ENCODE data around the gene SHF. TPM values are rescaled to one million over a fixed set of nuclear protein-coding genes. Genes with fewer than 3 reads are reported as not detected.

SHF gene
- total RNA-seq, 1 experiment from 2014 or later, result 2.0 TPM

DNA sequence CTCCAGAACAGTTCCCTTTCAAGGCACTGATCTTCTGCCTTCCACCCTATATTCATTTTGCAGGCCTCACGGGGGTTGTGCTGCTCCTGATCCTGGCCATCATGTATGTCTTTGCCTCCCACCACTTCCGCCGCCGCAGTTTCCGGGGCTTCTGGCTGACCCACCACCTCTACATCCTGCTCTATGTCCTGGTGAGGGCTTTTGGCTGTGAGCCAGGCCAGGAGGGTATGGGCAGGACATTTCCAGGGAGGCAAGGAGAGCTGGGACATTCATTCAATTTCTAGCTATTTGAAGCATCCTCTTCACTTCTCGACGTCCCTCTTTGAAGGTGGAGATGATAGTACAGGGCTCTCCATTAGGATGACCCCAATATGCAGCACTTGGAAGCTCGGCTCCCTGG is 32.0 kb downstream of the SHF start:
- Histone ChIP-seq H3K27me3 (replicated peaks) (no peaks in the 10 kb centered on the region), H3K9me3 (replicated peaks) (no peaks in the 10 kb centered on the region), H3K36me3 (no peaks in the 10 kb centered on the region), H3K4me3 (no peak overlapping the region), H3K27ac (no peak overlapping the region), H3K4me1 (replicated peaks) (peaks cover 7% of the 10 kb centered on the region)
- DNase-seq (ENCODE audit: low read depth in 1 of 2, low spot score in 2 of 2), result no peak

DNA sequence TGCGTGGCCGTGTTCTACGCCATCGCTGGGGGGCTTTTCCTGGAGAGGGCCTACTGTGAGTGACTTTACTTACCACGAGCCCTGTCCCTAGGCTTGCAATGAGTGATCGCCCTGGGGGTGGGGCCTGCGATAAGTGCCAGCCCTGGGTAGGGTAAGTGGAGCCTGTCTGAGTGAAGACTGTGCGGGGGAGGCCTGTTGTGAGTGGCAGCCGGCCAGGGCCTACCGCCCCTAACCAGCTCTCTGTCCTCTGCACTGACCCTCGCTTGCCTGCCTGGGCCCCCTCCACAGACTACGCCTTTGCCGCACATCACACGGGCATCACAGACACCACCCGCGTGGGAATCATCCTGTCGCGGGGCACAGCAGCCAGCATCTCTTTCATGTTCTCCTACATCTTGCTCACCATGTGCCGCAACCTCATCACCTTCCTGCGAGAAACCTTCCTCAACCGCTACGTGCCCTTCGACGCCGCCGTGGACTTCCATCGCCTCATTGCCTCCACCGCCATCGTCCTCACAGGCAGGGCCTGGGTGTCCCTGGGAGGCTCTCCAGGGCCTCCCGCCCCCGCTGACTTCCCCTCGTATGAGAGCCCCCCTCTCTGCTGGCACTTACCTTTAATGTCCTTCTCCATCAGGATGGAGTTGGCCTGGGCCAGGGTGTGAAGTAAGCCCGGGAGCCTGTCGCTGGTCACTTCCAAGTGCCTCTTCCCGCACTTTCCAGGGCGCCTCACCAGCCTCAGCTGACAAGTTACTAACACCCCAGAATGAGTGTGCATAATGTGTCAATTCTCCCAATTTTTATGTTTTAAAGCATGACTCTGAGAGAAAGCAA is 35.6 kb downstream of the SHF start:
- H3K4me1 ChIP-seq (replicated peaks), result no peaks in the 10 kb centered on the region
- DNase-seq (ENCODE audit: low read depth in 1 of 2, low spot score in 2 of 2), result no peak
- no peaks in the 10 kb centered on the region for H3K9me3 ChIP-seq (replicated peaks)
- no peaks in the 10 kb centered on the region for H3K27me3 ChIP-seq (replicated peaks)
- H3K27ac ChIP-seq, result no peak overlapping the region
- H3K36me3 ChIP-seq, result no peaks in the 10 kb centered on the region
- no peak overlapping the region for H3K4me3 ChIP-seq

DNA sequence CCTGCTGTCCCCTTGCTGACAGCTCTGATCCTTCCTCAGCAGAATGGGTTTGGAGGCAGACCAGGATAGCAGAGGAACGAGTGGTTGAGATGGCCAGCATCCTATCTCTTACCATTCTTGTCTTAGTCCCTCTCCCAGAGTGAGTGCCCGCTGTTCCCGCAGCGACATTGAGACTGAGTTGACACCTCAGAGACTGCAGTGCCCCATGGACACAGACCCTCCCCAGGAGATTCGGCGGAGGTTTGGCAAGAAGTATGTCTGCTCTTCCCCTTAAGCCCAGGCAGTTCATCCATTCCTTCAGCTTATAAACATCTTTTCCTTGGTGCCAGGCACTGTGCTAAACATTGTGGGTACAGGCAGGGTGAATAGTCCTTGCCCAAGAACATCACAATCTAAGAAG is 36.8 kb downstream of the SHF start:
- no peaks in the 10 kb centered on the region for H3K9me3 ChIP-seq (replicated peaks)
- DNase-seq (ENCODE audit: low read depth in 1 of 2, low spot score in 2 of 2), result no peak
- no peaks in the 10 kb centered on the region for H3K36me3 ChIP-seq

DNA sequence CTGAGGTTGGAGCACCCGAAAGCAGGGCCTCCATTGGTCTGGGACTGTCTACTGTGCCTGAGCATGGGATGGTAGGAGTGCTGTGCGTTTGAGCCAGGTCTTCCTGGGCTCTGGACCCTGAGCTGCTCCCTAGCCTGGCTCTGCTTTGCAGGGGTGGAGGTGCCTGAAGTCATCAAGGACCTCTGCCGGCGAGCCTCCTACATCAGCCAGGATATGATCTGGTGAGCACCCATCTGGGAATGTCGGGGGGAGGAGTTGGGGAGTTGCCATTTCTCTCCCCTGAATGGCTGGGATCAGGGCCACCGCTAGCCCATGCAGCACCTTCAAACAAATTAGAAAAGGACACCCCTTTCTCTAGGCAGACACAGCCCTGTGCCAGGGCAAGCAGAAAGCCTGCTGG is 37.3 kb downstream of the SHF start:
- Histone ChIP-seq H3K27me3 (replicated peaks) (no peaks in the 10 kb centered on the region), H3K36me3 (no peaks in the 10 kb centered on the region), H3K27ac (no peak overlapping the region), H3K4me3 (no peak overlapping the region), H3K4me1 (replicated peaks) (no peaks in the 10 kb centered on the region), H3K9me3 (replicated peaks) (no peaks in the 10 kb centered on the region)
- DNase-seq (ENCODE audit: low read depth in 1 of 2, low spot score in 2 of 2), result no peak

More for the DNA sequence above, 36.8 kb downstream of the SHF start:
- Histone ChIP-seq H3K4me3 (no peak overlapping the region), H3K27ac (no peak overlapping the region), H3K4me1 (replicated peaks) (no peaks in the 10 kb centered on the region), H3K27me3 (replicated peaks) (no peaks in the 10 kb centered on the region)

DNA sequence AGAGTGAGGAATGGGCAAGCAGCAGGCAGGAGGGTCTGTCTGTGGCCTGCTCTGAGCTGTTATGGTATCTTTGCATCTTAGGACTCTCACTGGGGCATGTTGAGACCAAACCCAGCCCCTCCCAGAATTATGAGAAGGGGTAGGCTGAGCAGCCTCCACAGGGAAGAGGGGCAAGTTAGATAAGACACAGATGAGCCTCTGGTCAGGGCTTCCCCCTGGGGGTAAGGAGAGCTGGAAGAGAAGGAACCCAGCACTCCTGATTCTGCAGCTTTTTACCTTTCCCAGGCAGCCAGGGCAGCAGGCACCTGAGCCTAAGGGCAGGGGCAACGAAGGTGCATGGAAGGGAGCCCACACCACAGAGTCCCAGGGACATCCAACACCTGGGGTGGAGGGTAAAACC is 38.7 kb downstream of the SHF start:
- Histone ChIP-seq H3K27ac (no peak overlapping the region), H3K27me3 (replicated peaks) (no peaks in the 10 kb centered on the region), H3K4me1 (replicated peaks) (no peaks in the 10 kb centered on the region), H3K36me3 (no peaks in the 10 kb centered on the region), H3K4me3 (no peak overlapping the region), H3K9me3 (replicated peaks) (no peaks in the 10 kb centered on the region)
- no peak for DNase-seq (ENCODE audit: low read depth in 1 of 2, low spot score in 2 of 2)

DNA sequence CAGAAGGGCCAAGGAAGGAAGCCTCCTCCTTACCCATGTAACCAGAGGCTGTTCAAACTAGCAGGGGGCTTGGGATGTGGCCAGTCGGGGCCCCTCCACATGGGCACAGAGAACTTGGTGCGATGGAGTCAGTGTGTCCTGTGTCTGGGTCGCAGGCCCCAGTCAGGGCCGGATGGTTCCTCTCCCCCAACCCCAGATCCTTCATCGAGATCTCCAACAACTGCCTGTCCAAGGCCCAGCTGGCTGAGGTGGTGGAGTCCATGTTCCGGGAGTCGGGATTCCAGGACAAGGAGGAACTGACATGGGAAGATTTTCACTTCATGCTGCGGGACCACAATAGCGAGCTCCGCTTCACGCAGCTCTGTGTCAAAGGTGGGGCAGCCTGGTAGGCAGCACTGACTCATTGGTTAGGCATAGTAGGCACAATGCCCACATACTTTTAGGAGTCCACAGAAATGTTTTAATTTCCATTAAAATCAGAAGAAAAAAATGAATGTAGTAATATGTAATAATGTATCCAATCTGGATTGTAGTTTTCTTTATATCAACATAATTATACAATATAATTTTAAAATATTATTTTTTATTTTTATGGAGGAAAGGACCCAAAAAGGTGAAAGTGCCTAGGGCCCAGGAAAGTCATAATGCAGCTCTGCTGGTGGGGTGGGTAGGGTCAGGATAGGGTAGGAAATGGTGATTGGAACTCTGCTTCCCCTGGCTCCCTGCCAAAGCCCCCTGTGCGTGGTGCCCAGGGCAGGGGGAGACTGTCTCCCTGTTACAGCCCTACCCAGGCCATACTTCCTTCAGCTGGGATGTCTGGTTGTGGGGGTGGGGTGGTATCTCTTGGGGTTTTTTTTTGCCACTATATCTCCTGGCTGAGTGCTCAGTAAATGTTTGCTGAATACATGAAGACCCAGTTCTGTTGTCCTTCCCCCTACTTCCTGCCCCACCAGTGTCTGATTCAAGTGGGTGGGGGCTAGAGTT is 39.4 kb downstream of the SHF start:
- H3K27ac ChIP-seq, result no peak overlapping the region
- H3K36me3 ChIP-seq, result no peaks in the 10 kb centered on the region
- H3K9me3 ChIP-seq (replicated peaks), result no peaks in the 10 kb centered on the region
- H3K4me3 ChIP-seq, result no peak overlapping the region
- no peak for DNase-seq (ENCODE audit: low read depth in 1 of 2, low spot score in 2 of 2)
- no peaks in the 10 kb centered on the region for H3K27me3 ChIP-seq (replicated peaks)
- H3K4me1 ChIP-seq (replicated peaks), result no peaks in the 10 kb centered on the region

DNA sequence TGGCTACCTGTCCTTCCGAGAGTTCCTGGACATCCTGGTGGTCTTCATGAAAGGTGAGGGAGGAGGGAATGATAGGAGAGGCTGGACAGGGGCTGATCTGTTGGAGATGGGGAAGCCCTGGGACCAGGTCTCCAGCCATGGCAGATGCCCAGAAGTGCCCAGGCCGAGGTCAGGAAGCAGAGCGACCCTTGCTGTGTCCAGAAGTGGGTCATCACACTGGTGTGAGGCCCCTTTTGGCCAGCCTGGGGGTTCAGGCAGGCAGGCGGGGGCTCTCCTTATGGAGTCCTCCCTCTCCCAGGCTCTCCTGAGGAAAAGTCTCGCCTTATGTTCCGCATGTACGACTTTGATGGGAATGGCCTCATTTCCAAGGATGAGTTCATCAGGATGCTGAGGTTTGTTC is 40.2 kb downstream of the SHF start:
- Histone ChIP-seq H3K27ac (no peak overlapping the region), H3K9me3 (replicated peaks) (no peaks in the 10 kb centered on the region), H3K36me3 (no peaks in the 10 kb centered on the region), H3K4me3 (no peak overlapping the region), H3K27me3 (replicated peaks) (no peaks in the 10 kb centered on the region), H3K4me1 (replicated peaks) (no peaks in the 10 kb centered on the region)
- DNase-seq (ENCODE audit: low read depth in 1 of 2, low spot score in 2 of 2), result no peak

DNA sequence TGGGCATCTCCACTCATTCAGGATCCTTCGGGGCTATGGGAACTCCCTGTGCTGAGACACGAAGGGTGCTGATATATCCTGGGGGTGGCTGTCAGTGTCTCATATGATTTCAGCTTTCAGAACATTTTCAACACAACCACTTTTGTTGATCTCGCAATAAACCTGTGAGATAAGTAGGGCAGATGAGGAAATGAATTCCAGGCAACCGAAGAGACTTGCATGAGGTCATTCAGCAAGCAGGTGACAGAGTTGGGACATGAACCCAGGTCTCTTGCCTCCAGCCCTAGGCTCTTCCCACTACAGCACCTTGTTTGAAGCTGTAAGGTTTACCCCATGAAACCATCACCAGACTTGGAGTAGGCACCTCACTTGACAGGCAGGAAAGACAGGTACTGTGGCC is 41.4 kb downstream of the SHF start:
- H3K27ac ChIP-seq, result no peak overlapping the region
- no peaks in the 10 kb centered on the region for H3K27me3 ChIP-seq (replicated peaks)
- no peaks in the 10 kb centered on the region for H3K9me3 ChIP-seq (replicated peaks)
- no peak overlapping the region for H3K4me3 ChIP-seq
- H3K36me3 ChIP-seq, result no peaks in the 10 kb centered on the region
- H3K4me1 ChIP-seq (replicated peaks), result no peaks in the 10 kb centered on the region
- no peak for DNase-seq (ENCODE audit: low read depth in 1 of 2, low spot score in 2 of 2)

DNA sequence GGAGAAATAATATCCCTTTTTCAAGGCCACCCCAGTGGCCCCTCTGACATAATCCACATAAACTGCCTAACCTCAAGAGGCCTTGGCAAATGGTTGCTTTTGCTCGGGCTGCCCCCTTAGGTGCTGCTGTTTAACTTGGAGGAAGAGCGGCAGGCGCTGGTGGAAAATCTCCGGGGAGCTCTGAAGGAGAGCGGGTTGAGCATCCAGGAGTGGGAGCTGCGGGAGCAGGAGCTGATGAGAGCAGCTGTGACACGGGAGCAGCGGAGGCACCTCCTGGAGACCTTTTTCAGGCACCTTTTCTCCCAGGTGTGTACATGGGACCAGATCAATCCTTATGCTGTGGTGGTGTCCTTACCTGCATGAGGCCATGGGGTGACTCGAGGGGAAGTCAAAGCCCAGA is 43.0 kb downstream of the SHF start:
- DNase-seq (ENCODE audit: low read depth in 1 of 2, low spot score in 2 of 2), result no peak
- H3K27me3 ChIP-seq (replicated peaks), result no peaks in the 10 kb centered on the region
- no peak overlapping the region for H3K27ac ChIP-seq
- no peaks in the 10 kb centered on the region for H3K9me3 ChIP-seq (replicated peaks)
- no peaks in the 10 kb centered on the region for H3K4me1 ChIP-seq (replicated peaks)
- H3K36me3 ChIP-seq, result no peaks in the 10 kb centered on the region
- H3K4me3 ChIP-seq, result no peak overlapping the region

DNA sequence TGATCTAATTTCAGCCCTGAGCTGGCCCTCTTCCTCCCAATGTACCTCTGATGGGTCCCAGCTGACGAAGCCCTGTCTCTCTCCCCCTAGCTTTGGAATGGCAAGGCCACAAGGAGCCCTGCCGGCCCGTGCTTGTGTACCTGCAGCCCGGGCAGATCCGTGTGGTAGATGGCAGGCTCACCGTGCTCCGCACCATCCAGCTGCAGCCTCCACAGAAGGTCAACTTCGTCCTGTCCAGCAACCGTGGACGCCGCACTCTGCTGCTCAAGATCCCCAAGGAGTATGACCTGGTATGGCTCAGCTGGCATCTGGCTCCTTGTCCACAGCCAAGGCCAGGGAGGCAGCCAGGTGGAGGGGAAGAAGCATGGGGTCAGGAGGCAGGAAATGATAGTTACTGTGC is 43.8 kb downstream of the SHF start:
- Histone ChIP-seq H3K4me3 (no peak overlapping the region), H3K36me3 (no peaks in the 10 kb centered on the region), H3K9me3 (replicated peaks) (no peaks in the 10 kb centered on the region), H3K4me1 (replicated peaks) (no peaks in the 10 kb centered on the region), H3K27ac (no peak overlapping the region), H3K27me3 (replicated peaks) (no peaks in the 10 kb centered on the region)
- no peak for DNase-seq (ENCODE audit: low read depth in 1 of 2, low spot score in 2 of 2)

DNA sequence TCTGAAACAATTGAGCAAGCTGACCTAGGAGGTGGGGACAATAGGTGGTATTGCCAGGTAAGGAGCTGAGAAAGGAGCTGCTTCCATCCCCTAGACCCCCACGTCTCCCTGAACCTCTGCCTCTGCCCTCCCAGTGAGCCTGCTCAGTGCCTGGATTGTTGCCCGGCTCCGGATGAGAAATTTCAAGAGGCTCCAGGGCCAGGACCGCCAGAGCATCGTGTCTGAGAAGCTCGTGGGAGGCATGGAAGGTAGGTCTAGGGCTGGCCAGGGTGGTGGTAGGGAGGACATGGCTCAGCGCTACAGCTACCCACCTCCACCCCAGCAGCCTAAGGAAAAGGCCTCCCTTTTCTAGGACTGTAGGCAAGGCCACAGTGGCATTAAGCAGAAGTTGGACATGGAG is 44.7 kb downstream of the SHF start:
- Histone ChIP-seq H3K9me3 (replicated peaks) (no peaks in the 10 kb centered on the region), H3K36me3 (no peaks in the 10 kb centered on the region), H3K4me3 (no peak overlapping the region), H3K27ac (no peak overlapping the region), H3K4me1 (replicated peaks) (no peaks in the 10 kb centered on the region), H3K27me3 (replicated peaks) (no peaks in the 10 kb centered on the region)
- no peak for DNase-seq (ENCODE audit: low read depth in 1 of 2, low spot score in 2 of 2)

DNA sequence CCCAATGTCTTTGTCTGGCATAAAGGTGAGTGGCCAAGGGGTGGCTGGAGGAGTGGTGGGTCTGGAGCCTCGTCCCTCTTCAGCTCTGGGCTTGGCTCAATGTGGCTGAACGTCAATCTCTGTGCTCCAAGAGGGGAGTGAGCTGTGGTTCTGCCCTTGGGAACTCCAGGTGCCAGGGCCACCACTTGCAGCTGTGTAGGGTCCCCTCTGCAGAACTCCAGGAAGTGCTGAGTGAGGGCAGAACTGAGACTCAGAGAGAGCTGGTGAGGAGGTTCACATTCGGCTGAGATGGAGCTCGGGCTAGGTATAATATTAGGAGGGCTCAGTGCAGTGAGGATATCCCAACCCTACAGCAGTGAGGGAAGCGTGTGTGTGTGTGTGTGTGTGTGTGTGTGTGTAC is 46.4 kb downstream of the SHF start:
- Histone ChIP-seq H3K27ac (no peak overlapping the region), H3K27me3 (replicated peaks) (no peaks in the 10 kb centered on the region), H3K4me3 (no peak overlapping the region), H3K4me1 (replicated peaks) (no peaks in the 10 kb centered on the region), H3K36me3 (no peaks in the 10 kb centered on the region), H3K9me3 (replicated peaks) (no peaks in the 10 kb centered on the region)
- DNase-seq (ENCODE audit: low read depth in 1 of 2, low spot score in 2 of 2), result no peak

DNA sequence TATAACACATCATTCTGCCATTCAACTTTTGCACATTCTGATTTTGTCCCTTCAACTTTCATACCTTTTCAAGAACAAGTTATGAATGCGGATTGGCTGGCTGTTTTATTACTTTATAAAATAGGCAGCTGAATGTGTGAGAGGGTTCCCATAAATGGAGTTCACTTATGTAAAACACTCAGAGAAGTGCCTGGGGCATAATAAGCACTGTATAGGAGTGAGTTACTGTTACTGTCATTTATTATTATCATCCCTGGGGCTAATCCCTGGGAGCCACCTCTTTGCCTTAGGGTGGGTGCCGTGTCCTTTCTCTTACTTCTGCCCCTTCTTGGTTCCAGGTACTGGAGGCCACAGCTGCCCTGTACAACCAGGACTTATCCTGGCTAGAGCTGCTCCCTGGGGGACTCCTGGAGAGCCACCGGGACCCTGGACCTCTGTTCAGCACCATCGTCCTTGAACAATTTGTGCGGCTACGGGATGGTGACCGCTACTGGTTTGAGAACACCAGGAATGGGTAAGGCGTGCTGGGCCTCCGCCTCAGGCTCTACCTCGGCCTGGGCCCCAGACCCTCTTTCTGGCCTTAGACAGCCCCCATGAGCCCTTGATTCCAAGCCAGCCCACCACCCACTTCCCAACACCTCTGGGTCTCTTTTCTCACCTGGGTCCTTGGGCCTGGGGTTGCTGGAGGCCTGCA is 47.1 kb downstream of the SHF start:
- no peak overlapping the region for H3K4me3 ChIP-seq
- no peaks in the 10 kb centered on the region for H3K27me3 ChIP-seq (replicated peaks)
- no peaks in the 10 kb centered on the region for H3K9me3 ChIP-seq (replicated peaks)
- H3K36me3 ChIP-seq, result no peaks in the 10 kb centered on the region
- H3K4me1 ChIP-seq (replicated peaks), result no peaks in the 10 kb centered on the region
- no peak overlapping the region for H3K27ac ChIP-seq
- DNase-seq (ENCODE audit: low read depth in 1 of 2, low spot score in 2 of 2), result no peak

DNA sequence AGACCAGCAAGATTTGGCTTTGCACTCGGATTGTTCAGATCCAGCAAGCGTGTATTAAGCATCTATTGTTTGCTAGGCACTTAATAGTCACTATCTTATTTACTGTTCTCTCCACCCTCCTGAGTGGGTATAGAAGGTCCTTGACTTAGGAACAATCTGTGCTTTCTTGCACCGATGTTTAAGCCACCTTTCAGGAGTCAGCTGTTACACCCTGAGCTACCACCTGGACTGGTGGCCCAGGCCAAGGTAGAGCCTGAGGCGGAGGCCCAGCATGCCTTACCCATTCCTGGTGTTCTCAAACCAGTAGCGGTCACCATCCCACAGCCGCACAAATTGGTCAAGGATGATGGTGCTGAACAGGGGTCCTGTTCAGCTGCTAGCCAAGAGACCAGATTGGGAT is 48.0 kb downstream of the SHF start:
- Histone ChIP-seq H3K27ac (no peak overlapping the region), H3K4me3 (no peak overlapping the region), H3K9me3 (replicated peaks) (no peaks in the 10 kb centered on the region), H3K36me3 (no peaks in the 10 kb centered on the region), H3K4me1 (replicated peaks) (no peaks in the 10 kb centered on the region), H3K27me3 (replicated peaks) (no peaks in the 10 kb centered on the region)
- DNase-seq (ENCODE audit: low read depth in 1 of 2, low spot score in 2 of 2), result no peak
